GM18498 (cell line): Measurements from ENCODE around the gene CENPN.

Experiments used
- ATAC-seq: cut with Tn5 transposase; IDR thresholded peaks from one replicate; pipeline ENCODE4 v1.9.1; 2021; ENCODE audit warnings: mild to moderate bottlenecking, moderate library complexity; ENCODE audit not compliant: unreplicated experiment

The CENPN gene

DNA sequence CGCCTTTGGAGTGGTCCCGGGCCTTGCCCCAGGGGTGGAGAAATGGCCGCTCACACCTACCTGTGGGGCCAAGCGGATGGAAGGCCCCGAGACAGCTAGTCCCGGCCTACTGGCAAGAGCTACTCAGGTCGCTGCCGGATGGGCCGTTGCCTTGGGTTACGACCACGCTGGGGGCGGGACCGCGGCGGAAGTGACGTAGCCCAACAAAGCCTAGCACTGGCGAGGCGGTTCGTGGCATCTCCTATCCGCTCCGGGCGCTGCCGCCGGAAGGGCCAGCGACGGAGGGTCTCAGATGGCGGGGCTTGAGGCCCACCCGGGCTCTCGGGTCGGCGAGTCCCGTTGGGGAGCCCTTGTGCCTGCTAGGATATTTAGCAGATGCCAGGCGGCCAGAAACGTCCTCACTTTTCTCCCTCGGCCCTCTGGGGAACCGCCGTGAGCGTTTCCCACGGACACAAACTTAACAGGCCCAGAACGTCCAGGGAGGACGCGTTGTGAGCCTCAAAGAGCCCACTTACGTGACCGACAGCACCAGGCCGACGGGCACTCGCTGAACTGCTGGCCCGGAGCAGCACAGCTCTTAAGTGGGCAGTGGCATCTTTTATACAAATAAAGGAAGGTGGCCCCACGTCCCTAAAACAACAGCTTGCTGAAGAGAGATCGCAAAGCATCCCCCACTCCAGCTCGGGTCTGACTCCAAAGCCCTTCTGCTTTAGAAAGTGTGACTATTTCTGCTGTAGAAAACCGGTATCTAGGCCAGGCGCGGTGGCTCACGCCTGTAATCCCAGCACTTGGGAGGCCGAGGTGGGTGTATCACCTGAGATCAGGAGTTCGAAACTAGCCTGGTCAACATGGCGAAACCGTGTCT is 70.3 kb downstream of the CENPN start, which contains the start of gene C16orf46:
C16orf46 (minus strand) TSS at position 163 of the 865 bp plus-strand sequence. CDS start 13,283 bp downstream, outside the sequence.
- ATAC-seq, result peak; percentile 97

DNA sequence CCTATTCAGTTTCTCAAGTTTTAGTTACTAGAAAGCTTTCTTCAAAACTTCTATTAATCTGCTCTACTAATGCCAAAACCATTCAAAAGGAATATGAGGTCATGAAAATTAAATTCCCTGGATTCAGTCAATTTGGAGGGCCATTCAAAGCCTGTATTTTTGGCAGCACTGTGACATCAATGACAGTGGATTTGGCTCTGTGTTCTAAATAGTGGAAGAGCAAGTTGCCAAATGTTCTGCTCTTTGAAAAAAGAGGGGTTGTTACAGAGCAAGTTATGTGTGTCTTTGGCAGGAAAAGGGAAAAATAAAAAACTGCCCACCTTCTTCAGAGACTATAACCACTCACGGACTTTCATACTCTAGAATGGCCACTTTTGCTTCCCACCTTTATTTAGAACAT is 73.2 kb downstream of the CENPN start:
- no peak for ATAC-seq

DNA sequence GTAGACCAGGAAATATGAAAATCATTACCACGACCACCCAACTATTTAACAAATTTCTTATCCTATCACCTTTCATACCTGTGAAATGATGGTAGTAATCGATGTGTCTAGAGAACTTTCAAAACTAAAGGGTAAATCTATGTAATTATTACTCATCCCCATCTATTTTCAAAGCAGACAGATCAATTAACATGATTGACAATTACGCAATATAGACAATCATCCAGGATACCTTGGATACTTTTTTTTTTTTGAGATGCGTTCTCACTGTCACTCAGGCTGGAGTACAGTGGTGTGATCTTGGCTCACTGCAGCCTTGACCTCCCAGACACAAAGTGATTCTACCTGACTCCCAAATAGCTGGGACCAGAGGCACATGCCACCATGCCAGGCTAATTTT is 74.0 kb downstream of the CENPN start:
- no peak for ATAC-seq
